Neural cell (in vitro differentiated cells): Measurements from ENCODE around the gene RORC.

ENCODE experiments used
- CTCF ChIP-seq: fragments of 450-650 bp; IDR thresholded peaks from 2 replicates; pipeline ENCODE4 v1.5.1; 2014; ENCODE audit warnings: antibody characterized with exemption, mild to moderate bottlenecking, moderate library complexity; ENCODE audit not compliant: poor library complexity, severe bottlenecking
- EZH2 ChIP-seq: fragments of 200-600, 300-800 bp; shearing (Covaris generic), sonication (generic); IDR thresholded peaks from 2 replicates; pipeline ENCODE4 v1.6.1; 2014; ENCODE audit warnings: antibody characterized with exemption, low read length, borderline replicate concordance, mild to moderate bottlenecking; ENCODE audit not compliant: insufficient read depth, poor library complexity, severe bottlenecking
- MXI1 ChIP-seq: fragments of 450-650 bp; conservative IDR thresholded peaks from 2 replicates; pipeline ENCODE4 v1.6.1; 2014; ENCODE audit warnings: antibody characterized with exemption, mild to moderate bottlenecking; ENCODE audit not compliant: poor library complexity, severe bottlenecking
- POLR2AphosphoS5 ChIP-seq: IDR thresholded peaks from 2 replicates; pipeline ENCODE4 v1.6.1; 2012
- RAD21 ChIP-seq: fragments of 450-650 bp; conservative IDR thresholded peaks from 2 replicates; pipeline ENCODE4 v1.6.1; 2014; ENCODE audit warnings: antibody characterized with exemption, mild to moderate bottlenecking, moderate library complexity
- REST ChIP-seq: IDR thresholded peaks from 2 replicates; pipeline ENCODE4 v1.6.1; 2012; ENCODE audit warnings: borderline replicate concordance
- SMC3 ChIP-seq: fragments of 450-650 bp; conservative IDR thresholded peaks from 2 replicates; pipeline ENCODE4 v1.6.1; 2014; ENCODE audit warnings: antibody characterized with exemption, mild to moderate bottlenecking, moderate library complexity; ENCODE audit not compliant: poor library complexity
- TAF1 ChIP-seq: IDR thresholded peaks from 2 replicates; pipeline ENCODE4 v1.6.1; 2012; ENCODE audit warnings: low read depth

- TF ChIP-seq CTCF = no peak
- no peak for TF ChIP-seq MXI1
- no peak for TF ChIP-seq EZH2
- no peak for TF ChIP-seq POLR2AphosphoS5
- TF ChIP-seq REST = no peak
- no peak for TF ChIP-seq SMC3
- no peak for TF ChIP-seq TAF1
- TF ChIP-seq RAD21 = no peak
These were observed 51.8 kb downstream of the RORC start for GRCh38 chr1:151779852-151780251.
